Measurements from ENCODE around the gene ZNF614.

DNA sequence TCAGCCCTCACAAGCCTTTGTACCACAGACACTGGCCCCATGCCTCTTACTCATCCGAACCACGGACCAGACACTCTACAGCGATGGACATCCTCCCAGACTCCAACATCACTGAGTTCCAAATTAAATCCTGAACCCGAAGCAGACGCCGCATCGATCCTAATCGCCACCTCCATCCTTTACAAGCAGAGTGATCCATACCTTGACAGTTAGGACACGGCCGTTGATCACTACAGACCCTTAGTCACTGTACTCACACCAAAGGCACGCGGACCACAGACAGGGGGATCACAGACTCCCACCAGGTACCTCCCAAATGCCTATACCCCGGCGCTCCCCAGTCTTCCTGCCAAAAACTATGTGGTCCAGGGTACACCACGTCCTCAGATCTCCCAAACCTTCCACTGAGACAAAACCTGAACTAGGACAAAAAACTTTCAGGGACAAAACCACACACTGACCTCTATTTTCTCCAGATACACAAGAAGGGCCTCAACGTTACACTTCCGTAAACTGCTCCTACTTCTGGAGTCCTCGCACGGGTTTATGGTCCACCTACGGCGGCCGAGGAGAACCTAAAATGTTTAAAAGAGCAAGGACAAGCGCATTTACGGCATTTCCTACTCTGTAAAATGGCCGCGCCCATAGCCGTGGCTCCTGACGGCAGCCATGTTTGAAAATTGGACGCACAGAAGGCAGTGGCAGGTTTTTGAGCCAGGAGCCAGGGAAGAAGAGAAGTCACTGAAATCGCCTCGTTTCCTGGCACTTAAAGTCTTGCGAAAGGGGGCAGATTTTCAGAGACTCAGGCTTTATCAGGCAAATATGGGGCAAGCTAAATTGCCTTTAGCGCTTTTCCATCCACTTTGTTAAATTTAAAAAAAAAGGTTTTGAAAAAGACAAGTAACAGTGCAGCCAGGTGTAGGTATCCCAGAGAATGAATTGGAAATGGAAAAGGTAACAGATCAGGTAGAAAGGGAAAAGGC is 41.6 kb downstream of the ZNF614 start, which contains the start of gene ZNF350:
- TF ChIP-seq, protein P1, sequence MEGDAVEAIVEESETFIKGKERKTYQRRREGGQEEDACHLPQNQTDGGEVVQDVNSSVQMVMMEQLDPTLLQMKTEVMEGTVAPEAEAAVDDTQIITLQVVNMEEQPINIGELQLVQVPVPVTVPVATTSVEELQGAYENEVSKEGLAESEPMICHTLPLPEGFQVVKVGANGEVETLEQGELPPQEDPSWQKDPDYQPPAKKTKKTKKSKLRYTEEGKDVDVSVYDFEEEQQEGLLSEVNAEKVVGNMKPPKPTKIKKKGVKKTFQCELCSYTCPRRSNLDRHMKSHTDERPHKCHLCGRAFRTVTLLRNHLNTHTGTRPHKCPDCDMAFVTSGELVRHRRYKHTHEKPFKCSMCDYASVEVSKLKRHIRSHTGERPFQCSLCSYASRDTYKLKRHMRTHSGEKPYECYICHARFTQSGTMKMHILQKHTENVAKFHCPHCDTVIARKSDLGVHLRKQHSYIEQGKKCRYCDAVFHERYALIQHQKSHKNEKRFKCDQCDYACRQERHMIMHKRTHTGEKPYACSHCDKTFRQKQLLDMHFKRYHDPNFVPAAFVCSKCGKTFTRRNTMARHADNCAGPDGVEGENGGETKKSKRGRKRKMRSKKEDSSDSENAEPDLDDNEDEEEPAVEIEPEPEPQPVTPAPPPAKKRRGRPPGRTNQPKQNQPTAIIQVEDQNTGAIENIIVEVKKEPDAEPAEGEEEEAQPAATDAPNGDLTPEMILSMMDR (conservative IDR thresholded peaks at IDR 0.05; ENCODE audit: low read length): no peak
- no peak for TF ChIP-seq EZH2phosphoT487 (IDR thresholded peaks at IDR 0.05; ENCODE audit: borderline replicate concordance, low read depth, low read length)
